Measurements from ENCODE around the gene DEPDC5. TPM values are rescaled to one million over a fixed set of nuclear protein-coding genes. Genes with fewer than 3 reads are reported as not detected.

DEPDC5 gene
- total RNA-seq, 2 experiments from 2014 or later: 43.0 to 77.1 TPM

GRCh38 chr22:31750365-31751284 is 3.2 kb upstream of the DEPDC5 start:
- Histone ChIP-seq H3K4me1 (ENCODE audit: insufficient read depth, low read length, poor library complexity, severe bottlenecking) (peaks cover 51% of the 10 kb centered on the region), H3K4me3 (ENCODE audit: low read depth, low read length, poor library complexity, severe bottlenecking) (peak overlapping the region; percentile 95)
- no TSS peak for BruUV-seq (replicated peaks)

DNA sequence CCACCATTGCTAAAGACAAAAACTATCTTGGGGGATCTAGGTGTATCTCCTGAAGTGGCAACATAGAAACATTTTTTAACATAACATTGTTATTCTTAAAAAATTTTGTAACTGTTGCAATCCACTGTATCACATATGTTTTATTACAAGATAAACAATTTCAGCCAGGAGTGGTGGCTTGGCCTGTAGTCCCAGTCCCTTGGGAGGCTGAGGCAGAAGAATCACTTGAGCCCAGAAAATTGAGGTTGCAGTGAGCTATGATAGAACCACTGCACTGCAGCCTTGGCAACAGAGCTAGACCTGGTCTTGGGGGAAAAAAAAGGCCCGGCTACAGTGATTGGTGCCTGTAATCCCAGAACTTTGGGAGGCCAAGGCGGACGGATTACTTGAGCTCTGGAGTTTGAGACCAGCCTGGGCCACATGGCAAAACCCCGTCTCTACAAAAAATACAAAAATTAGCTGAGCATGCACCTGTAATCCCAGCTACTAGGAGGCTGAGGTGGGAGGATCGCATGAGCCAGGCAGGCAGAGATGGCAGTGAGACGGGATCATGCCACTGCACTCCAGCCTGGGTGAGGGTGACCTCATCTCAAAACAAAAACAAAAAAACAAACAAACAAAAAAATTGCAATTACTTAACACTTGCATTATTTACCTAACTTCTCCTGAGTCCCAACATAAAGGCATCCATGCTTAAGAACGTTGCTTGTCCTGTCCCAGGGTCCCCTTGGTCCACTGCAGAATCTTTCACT is 1.5 kb upstream of the DEPDC5 start:
- ChIA-PET POLR2A (interaction anchor here (0.6 to 1.2 kb wide), 3 partner anchors 37 to 187 kb away, joined by 3 to 5 read pairs (median 4); no protein-coding TSS in a partner anchor), CTCF (ENCODE audit: unreplicated experiment) (no interaction called here)
- no TSS peak for BruUV-seq (replicated peaks)
- Histone ChIP-seq H3K4me3 (ENCODE audit: low read depth, low read length, poor library complexity, severe bottlenecking) (peak overlapping the region; percentile 85), H3K4me1 (ENCODE audit: insufficient read depth, low read length, poor library complexity, severe bottlenecking) (peaks cover 54% of the 10 kb centered on the region), H4K20me1 (ENCODE audit: insufficient read depth, low read length) (no peaks in the 10 kb centered on the region), H3K79me2 (ENCODE audit: insufficient read depth, low read depth, low read length) (peaks cover 46% of the 10 kb centered on the region), H3K36me3 (ENCODE audit: insufficient read depth, low read length) (peaks cover 18% of the 10 kb centered on the region), H3K4me2 (ENCODE audit: low read length) (peak overlapping the region; percentile 85), H3K9me3 (ENCODE audit: low read length) (no peaks in the 10 kb centered on the region), H3K27ac (ENCODE audit: low read depth, low read length, poor library complexity, severe bottlenecking) (peak overlapping the region; percentile 77), H3K9me2 (ENCODE audit: insufficient read depth, low read length) (no peaks in the 10 kb centered on the region), H2AFZ (ENCODE audit: low read length) (peak overlapping the region; percentile 5; the same call in 1 of the 2 replicates)
- TF ChIP-seq EZH2phosphoT487 (IDR thresholded peaks at IDR 0.05; ENCODE audit: borderline replicate concordance, low read depth, low read length) (no peak), CTCF (conservative IDR thresholded peaks at IDR 0.05; ENCODE audit: low read length) (no peak)
- intact Hi-C loops (cut with micrococcal nuclease; ENCODE audit: unreplicated experiment): loop anchor here (5.0 kb wide), 4 partner anchors 40 to 725 kb away; no protein-coding TSS in a partner anchor
- DNase-seq (ENCODE audit: low spot score): no peak

More at GRCh38 chr22:31750365-31751284, 3.2 kb upstream of the DEPDC5 start:
- H3K36me3 ChIP-seq (ENCODE audit: insufficient read depth, low read length): peaks cover 20% of the 10 kb centered on the region
- H3K9me3 ChIP-seq (ENCODE audit: low read length): no peaks in the 10 kb centered on the region
- POLR2A ChIA-PET: interaction anchor here (1.0 kb wide), 2 partner anchors 97 to 725 kb away, joined by 3 to 4 read pairs; no protein-coding TSS in a partner anchor
- TF ChIP-seq EZH2phosphoT487 (IDR thresholded peaks at IDR 0.05; ENCODE audit: borderline replicate concordance, low read depth, low read length): no peak
- TF ChIP-seq CTCF (conservative IDR thresholded peaks at IDR 0.05; ENCODE audit: low read length): no peak
- peak; percentile 22 for DNase-seq (ENCODE audit: low spot score)
- H3K4me2 ChIP-seq (ENCODE audit: low read length): peak overlapping the region; percentile 77
- no peaks in the 10 kb centered on the region for H3K9me2 ChIP-seq (ENCODE audit: insufficient read depth, low read length)
- CTCF ChIA-PET (ENCODE audit: unreplicated experiment): no interaction called here
- peaks cover 52% of the 10 kb centered on the region for H3K79me2 ChIP-seq (ENCODE audit: insufficient read depth, low read depth, low read length)
- peak overlapping the region; percentile 63 for H2AFZ ChIP-seq (ENCODE audit: low read length)
- intact Hi-C loops (cut with micrococcal nuclease; ENCODE audit: unreplicated experiment): loop anchor here (5.0 kb wide), 4 partner anchors 42 to 727 kb away; no protein-coding TSS in a partner anchor
- peak overlapping the region; percentile 90 for H3K27ac ChIP-seq (ENCODE audit: low read depth, low read length, poor library complexity, severe bottlenecking)
- H4K20me1 ChIP-seq (ENCODE audit: insufficient read depth, low read length): no peaks in the 10 kb centered on the region
